HG03565 (cell line): ENCODE data around the gene CPVL.
"Not testable (repeated sequence)": the region's sequence is repeated elsewhere in the genome, so short reads cannot be mapped to it uniquely, and the experiment has no call there.

Source experiments
- ATAC-seq: cut with Tn5 transposase; IDR thresholded peaks from one replicate; pipeline ENCODE4 v1.9.1; 2021; ENCODE audit warnings: mild to moderate bottlenecking, moderate library complexity; ENCODE audit not compliant: unreplicated experiment

CPVL gene

GRCh38 chr7:29093091-29093490, 53.2 kb downstream of the CPVL start:
- not testable (repeated sequence) for ATAC-seq

- ATAC-seq = peak; percentile 98
Observed at GRCh38 chr7:29091715-29092114, 54.6 kb downstream of the CPVL start.

DNA sequence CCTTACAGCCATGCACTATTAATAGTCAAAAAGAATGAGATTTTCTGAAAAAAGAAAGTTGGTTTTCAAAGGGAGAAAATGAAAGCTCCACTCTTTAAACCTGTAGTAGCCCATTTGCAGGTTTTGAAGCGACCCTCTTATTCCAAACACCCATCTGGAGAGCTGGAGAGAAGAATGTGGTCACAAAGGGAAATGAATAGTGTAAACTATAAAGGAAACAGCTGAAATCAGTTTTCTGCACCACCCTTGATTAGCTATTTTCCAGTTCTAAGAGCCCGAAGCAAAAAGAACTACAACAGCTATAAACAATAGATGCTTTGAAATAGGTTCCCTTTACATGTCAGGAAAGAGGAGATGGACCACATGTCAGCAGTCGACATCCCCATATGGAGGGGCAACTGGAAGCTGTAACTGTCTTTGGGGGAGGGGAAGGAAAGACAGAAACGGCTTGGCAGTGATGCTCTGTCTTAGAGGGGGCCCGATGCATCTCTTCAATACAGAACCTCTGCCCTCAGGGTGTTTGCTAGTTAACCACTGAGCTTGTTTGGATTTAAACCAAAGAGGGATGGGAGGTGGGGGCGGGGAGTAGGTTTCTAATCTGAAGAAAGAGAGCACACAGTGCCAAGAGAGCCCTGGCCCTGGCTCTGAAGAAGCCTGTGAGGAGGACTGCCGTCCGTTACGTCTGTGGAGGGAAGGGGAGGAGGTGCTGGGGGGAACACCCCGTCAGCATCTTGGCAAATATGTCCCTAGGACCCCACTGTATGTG, 55.3 kb downstream of the CPVL start:
- no peak for ATAC-seq

GRCh38 chr7:29090151-29090805, 56.1 kb downstream of the CPVL start:
- no peak for ATAC-seq

- ATAC-seq = no peak
Observed at GRCh38 chr7:29087840-29088170, 58.5 kb downstream of the CPVL start.

GRCh38 chr7:29086545-29086944, 59.8 kb downstream of the CPVL start:
- no peak for ATAC-seq

- peak; percentile 89 for ATAC-seq
Observed at GRCh38 chr7:29084832-29085231, 61.5 kb downstream of the CPVL start.

DNA sequence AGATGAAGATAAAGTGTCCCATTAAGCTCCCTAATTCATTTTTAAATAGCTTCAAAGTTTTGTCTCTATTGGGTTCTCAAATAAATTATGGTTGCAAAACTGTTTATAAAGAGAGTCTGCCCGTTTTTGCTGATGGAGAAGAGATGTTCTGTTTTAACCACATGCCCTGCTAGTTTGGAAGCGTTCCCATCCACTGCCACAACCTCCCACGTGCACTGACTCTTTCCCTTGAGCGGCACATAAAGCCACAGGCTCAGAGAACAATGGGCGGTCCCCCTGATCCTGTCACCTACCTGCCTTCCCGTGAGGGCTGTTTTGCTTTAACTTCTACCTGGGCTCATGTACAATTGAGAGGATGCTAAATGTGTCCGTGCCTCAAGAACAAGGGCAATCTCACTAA, 65.5 kb downstream of the CPVL start:
- no peak for ATAC-seq

DNA sequence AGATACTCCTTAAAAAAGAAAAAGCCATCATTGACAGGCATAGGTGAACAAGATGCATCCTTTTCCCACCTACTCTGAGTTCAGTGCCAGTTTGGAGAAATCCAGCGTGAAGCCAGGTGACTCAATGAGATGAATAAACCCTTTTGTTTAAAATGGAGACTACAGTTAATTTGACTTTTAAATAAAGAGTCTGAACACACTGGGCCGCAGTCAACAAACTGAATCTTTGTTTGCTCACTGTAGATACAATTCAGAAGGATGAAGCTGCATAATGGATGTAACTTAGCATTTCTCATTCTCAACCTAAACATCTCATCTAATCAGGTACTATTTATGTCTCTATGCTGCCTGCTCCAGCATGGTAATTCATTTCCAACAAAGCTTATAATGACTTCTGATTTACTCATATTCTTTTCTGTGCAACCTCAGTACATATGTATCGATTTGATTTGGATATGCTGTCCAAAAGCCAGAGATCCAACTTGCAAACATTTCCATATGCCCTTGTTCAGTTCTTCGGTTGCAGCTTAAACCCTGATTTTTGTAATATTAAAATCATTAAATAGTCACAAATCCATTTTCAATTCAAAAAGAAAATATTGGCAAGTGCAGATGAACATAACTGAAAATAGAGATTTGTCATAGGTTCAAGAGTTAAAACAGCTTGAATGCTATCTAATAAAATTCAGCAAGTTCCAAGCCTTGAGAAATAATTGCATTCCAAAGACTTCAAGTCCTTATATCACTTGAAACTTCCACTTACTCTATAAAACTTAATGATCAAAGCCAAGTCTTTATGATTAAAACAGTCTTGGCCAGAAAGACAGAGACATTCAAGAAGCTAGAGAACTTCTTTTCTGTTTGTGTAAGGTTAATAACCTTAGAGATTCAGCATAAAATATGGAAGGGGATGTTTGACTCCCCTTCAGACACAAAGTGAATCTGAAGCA, 67.8 kb downstream of the CPVL start:
- no peak for ATAC-seq

GRCh38 chr7:29077854-29078253, 68.5 kb downstream of the CPVL start:
- ATAC-seq = no peak

DNA sequence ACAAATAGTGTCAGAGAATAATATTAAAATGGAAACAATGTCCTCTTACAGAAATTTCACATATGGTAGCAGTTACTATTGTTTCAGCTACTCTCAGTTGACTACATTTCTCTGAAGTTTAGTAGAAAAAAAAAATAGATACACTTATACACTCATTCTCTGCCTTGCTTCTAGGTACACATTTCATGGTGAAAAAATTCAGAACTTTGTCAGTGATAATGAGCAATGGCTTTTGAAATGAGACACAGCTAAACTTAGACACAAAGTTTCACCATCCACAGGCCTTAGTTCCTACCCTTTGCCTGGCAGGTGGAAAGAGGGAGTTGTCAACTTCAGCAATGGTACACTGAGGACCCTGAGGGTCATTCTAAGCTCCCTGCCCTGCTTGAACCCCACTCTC, 69.2 kb downstream of the CPVL start:
- ATAC-seq = no peak

DNA sequence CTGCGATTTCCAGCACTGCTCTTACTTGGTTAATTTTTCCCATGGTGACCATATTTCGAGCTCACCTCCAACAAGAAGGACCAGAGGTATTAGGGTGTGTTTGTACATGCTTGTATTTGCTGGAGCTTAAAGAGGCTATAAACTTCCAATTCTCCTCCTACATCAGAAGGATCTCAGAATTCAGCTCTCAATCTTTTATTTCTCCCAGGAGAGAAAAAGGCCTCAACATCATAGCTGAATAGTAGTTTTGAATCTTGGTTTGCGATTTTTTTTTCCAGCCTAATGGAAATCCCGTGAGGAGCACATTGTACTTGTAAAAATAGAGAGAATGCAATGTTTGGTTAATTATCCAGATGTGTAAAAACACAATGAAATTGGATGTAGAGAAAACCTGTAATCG, 69.7 kb downstream of the CPVL start:
- ATAC-seq = no peak

DNA sequence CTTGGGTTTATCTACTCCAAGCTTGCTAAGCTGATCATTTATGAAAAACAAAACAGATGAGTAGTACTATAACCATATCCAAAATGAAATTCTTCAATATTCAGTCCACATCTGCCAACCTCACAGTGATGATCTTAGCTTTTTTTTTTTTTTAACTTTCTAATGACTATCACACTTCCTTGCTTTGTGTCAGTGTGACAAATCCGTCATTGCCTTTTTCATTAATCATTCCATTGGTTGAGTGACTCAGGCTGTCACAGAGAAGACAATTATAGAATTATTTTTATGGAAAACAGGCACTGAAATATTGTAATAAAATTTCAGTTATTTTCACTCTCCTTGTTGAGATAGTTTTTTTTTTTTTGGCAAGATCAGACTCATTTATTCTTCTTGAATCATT, 70.7 kb downstream of the CPVL start:
- no peak for ATAC-seq

DNA sequence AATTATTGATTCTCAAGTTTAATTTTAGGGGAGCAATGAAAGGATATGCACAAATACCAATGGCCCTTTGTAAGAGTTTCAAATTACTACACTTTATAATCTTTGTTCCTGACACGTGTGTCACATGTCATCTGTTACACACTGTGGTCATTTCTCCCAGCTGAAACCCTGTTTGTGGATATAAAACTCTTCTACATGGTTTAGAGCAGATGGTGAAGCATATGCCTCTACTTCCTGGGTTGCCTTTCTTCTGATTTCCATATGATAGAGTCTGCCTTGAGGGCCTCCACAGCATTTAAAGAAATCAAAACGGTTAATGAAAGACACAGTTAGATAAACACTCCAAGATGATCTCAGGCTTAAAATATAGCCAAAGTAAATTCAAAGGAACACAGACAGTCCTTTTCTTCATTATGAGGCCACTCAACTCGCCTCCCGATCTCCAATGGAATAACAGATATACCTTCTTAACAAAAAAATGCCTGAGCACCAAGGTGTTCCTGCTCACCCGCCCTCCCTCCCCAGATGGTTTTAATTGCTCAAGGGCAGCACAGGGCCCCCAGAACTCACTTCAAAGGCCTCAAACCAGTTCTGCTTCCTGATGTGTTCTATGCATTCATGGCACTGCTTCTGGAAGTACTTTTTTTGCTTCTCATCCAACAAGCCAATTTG, 75.0 kb downstream of the CPVL start:
- no peak for ATAC-seq

- no peak for ATAC-seq
Observed at GRCh38 chr7:29066641-29067040, 79.7 kb downstream of the CPVL start.

GRCh38 chr7:29065181-29065857, 81.0 kb downstream of the CPVL start:
- ATAC-seq = no peak

GRCh38 chr7:29063872-29064271, 82.5 kb downstream of the CPVL start:
- no peak for ATAC-seq

GRCh38 chr7:29063236-29063635, 83.1 kb downstream of the CPVL start:
- ATAC-seq = no peak

DNA sequence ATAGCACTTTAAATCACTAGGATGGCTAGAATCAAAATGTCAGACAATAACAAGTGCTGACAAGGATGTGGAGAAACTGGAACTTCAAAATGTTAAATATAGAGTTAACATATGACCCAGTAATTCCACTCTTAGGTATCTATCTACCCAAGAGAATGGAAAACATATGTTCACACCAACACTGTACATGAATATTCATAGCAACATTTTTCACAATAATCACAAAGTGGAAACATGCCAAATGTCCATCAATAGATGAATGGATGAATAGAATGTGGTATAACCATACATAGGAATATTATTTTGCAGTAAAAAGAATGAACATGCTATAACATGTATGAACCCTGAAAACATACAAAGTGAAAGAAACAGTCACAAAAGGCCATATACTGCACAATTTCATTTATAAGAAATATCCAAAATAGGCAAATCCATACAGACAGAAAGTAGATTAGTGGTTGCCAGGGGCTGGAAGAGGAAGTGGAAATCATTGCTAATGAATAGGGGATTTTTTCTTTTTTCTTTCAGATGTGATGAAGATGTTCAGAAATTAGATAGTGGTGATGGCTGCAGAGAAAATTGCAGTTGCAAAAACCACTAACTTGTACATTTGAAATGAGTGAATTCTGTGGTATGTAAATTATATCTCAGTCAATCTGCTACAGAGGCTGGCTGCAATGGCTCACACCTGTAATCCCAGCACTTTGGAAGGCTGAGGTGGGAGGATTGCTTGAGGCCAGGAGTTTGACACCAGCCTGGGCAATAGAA, 93.0 kb downstream of the CPVL start:
- no peak for ATAC-seq

DNA sequence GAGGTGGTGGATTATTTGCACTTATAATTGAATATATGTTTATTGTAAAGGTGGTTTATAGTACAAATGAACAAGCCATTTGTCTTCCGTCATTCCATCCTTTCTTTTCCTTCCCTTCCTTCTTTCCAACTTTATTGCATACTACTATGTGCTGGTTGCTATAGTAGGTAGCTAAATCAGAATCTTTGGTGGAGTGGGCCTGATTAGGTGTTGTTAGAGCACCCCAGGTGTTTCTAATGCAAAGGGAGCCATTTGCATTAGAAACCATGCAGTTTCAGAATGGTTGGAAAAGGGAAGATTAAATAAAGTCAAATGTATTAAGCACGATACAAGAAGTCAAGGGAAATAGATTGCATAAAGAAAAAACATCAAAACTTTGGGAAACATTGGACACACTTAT, 99.4 kb downstream of the CPVL start:
- ATAC-seq = no peak
